Measurements from ENCODE around the gene SNRPN. TPM values are rescaled to one million over a fixed set of nuclear protein-coding genes. Genes with fewer than 3 reads are reported as not detected.
"Not testable (repeated sequence)": the region's sequence is repeated elsewhere in the genome, so short reads cannot be mapped to it uniquely, and the experiment has no call there.

SNRPN gene
- total RNA-seq, 1 experiment from 2014 or later, result 800 TPM

DNA sequence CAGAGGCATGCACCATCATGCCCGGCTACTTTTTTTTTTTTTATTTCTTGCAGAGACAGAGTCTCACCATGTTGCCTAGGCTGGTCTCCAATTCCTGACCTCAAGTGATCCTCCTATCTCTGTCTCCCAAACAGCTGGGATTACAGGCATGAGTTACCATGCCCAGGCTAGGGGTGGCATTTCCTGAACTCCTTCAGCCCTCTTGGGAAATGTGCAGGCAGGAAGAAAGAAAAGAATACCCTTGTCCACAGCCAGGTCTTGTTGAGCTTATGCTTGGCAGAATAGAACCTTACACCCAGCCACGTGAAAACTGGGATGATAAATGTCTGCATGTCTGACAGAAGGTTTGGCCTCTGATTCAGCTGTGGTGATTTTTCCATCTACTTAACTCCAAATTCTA lies 30.2 kb upstream of the SNRPN start:
- peaks cover 39% of the 10 kb centered on the region for H3K4me1 Mint-ChIP-seq
- peaks cover 37% of the 10 kb centered on the region for H3K36me3 Mint-ChIP-seq
- ChIA-PET POLR2A (no interaction called here), CTCF (no interaction called here)
- DNase-seq (ENCODE audit: low spot score), result no peak
- peaks cover 2% of the 10 kb centered on the region; the same call in 1 of the 2 replicates for H3K27me3 Mint-ChIP-seq (ENCODE audit: low read depth)
- no peak for ATAC-seq
- H3K4me3 Mint-ChIP-seq, result no peak overlapping the region
- H3K27ac Mint-ChIP-seq, result no peak overlapping the region
- H3K9me3 Mint-ChIP-seq, result peaks cover 15% of the 10 kb centered on the region
- no peak for TF ChIP-seq ZNF263 (CRISPR knock-in tag; IDR thresholded peaks at IDR 0.05; ENCODE audit: low read depth)
- no peak for TF ChIP-seq SMAD4 (CRISPR knock-in tag; IDR thresholded peaks at IDR 0.05)
- TF ChIP-seq USF1 (CRISPR knock-in tag; IDR thresholded peaks at IDR 0.05), result no peak
- no peak for TF ChIP-seq AFF4 (CRISPR knock-in tag; IDR thresholded peaks at IDR 0.05; ENCODE audit: borderline replicate concordance)

- H3K27ac Mint-ChIP-seq; H3K4me1 Mint-ChIP-seq; CTCF ChIA-PET; ATAC-seq; DNase-seq (ENCODE audit: low spot score); H3K27me3 Mint-ChIP-seq (ENCODE audit: low read depth); H3K4me3 Mint-ChIP-seq: not testable (repeated sequence)
- POLR2A ChIA-PET, result interaction anchor here (0.6 to 0.9 kb wide), 3 partner anchors 24 to 94 kb away, joined by 3 to 5 read pairs (median 3); no protein-coding TSS in a partner anchor
- Mint-ChIP-seq H3K9me3 (peaks cover 33% of the 10 kb centered on the region), H3K36me3 (peaks cover 46% of the 10 kb centered on the region)
Observed at GRCh38 chr15:24931874-24932732, 22.7 kb upstream of the SNRPN start.

- H3K27ac Mint-ChIP-seq, result peak overlapping the region; percentile 34
- H3K4me3 Mint-ChIP-seq, result no peak overlapping the region
- no peak for DNase-seq (ENCODE audit: low spot score)
- H3K4me1 Mint-ChIP-seq, result peaks cover 6% of the 10 kb centered on the region; the same call in 1 of the 2 replicates
- no peaks in the 10 kb centered on the region for H3K27me3 Mint-ChIP-seq (ENCODE audit: low read depth)
- POLR2A ChIA-PET, result no interaction called here
- peaks cover 43% of the 10 kb centered on the region for H3K36me3 Mint-ChIP-seq
- CTCF ChIA-PET, result no interaction called here
- H3K9me3 Mint-ChIP-seq, result peaks cover 31% of the 10 kb centered on the region
- ATAC-seq, result no peak
- TF ChIP-seq, protein P1, sequence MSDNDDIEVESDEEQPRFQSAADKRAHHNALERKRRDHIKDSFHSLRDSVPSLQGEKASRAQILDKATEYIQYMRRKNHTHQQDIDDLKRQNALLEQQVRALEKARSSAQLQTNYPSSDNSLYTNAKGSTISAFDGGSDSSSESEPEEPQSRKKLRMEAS (CRISPR knock-in tag; IDR thresholded peaks at IDR 0.05), result no peak
- TF ChIP-seq MYBL2 (CRISPR knock-in tag; IDR thresholded peaks at IDR 0.05) (no peak), ELF4 (CRISPR knock-in tag; IDR thresholded peaks at IDR 0.05; ENCODE audit: low read depth) (no peak), CREM (CRISPR knock-in tag; IDR thresholded peaks at IDR 0.05) (no peak), MXD4 (CRISPR knock-in tag; IDR thresholded peaks at IDR 0.05; ENCODE audit: borderline replicate concordance) (no peak), NR3C1 (CRISPR knock-in tag; conservative IDR thresholded peaks at IDR 0.05; ENCODE audit: low read depth) (no peak), FOXP1 (CRISPR knock-in tag; IDR thresholded peaks at IDR 0.05; ENCODE audit: borderline replicate concordance) (no peak), ZNF232 (CRISPR knock-in tag; IDR thresholded peaks at IDR 0.05) (no peak)
- TF ChIP-seq, protein P2, sequence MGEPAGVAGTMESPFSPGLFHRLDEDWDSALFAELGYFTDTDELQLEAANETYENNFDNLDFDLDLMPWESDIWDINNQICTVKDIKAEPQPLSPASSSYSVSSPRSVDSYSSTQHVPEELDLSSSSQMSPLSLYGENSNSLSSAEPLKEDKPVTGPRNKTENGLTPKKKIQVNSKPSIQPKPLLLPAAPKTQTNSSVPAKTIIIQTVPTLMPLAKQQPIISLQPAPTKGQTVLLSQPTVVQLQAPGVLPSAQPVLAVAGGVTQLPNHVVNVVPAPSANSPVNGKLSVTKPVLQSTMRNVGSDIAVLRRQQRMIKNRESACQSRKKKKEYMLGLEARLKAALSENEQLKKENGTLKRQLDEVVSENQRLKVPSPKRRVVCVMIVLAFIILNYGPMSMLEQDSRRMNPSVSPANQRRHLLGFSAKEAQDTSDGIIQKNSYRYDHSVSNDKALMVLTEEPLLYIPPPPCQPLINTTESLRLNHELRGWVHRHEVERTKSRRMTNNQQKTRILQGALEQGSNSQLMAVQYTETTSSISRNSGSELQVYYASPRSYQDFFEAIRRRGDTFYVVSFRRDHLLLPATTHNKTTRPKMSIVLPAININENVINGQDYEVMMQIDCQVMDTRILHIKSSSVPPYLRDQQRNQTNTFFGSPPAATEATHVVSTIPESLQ (CRISPR knock-in tag; IDR thresholded peaks at IDR 0.05), result no peak
- TF ChIP-seq, protein P3, sequence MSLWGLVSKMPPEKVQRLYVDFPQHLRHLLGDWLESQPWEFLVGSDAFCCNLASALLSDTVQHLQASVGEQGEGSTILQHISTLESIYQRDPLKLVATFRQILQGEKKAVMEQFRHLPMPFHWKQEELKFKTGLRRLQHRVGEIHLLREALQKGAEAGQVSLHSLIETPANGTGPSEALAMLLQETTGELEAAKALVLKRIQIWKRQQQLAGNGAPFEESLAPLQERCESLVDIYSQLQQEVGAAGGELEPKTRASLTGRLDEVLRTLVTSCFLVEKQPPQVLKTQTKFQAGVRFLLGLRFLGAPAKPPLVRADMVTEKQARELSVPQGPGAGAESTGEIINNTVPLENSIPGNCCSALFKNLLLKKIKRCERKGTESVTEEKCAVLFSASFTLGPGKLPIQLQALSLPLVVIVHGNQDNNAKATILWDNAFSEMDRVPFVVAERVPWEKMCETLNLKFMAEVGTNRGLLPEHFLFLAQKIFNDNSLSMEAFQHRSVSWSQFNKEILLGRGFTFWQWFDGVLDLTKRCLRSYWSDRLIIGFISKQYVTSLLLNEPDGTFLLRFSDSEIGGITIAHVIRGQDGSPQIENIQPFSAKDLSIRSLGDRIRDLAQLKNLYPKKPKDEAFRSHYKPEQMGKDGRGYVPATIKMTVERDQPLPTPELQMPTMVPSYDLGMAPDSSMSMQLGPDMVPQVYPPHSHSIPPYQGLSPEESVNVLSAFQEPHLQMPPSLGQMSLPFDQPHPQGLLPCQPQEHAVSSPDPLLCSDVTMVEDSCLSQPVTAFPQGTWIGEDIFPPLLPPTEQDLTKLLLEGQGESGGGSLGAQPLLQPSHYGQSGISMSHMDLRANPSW (CRISPR knock-in tag; conservative IDR thresholded peaks at IDR 0.05; ENCODE audit: low read depth), result no peak
- TF ChIP-seq, protein P4, sequence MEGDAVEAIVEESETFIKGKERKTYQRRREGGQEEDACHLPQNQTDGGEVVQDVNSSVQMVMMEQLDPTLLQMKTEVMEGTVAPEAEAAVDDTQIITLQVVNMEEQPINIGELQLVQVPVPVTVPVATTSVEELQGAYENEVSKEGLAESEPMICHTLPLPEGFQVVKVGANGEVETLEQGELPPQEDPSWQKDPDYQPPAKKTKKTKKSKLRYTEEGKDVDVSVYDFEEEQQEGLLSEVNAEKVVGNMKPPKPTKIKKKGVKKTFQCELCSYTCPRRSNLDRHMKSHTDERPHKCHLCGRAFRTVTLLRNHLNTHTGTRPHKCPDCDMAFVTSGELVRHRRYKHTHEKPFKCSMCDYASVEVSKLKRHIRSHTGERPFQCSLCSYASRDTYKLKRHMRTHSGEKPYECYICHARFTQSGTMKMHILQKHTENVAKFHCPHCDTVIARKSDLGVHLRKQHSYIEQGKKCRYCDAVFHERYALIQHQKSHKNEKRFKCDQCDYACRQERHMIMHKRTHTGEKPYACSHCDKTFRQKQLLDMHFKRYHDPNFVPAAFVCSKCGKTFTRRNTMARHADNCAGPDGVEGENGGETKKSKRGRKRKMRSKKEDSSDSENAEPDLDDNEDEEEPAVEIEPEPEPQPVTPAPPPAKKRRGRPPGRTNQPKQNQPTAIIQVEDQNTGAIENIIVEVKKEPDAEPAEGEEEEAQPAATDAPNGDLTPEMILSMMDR (IDR thresholded peaks at IDR 0.05), result no peak
Observed at GRCh38 chr15:24933716-24934115, 21.1 kb upstream of the SNRPN start.
